GM23338 (cell line): ENCODE results near the gene RGS16.

ENCODE experiments used
- CTCF ChIP-seq, 2 experiments: fragments of 200-600 bp in 1 of 2; sonication (generic) in 1 of 2; conservative IDR thresholded peaks; 2 replicates each; pipeline versions ENCODE4 v1.5.1 to v1.6.1; 2016 to 2017; ENCODE audit warnings: antibody characterized with exemption in 2 of 2, low read depth in 2 of 2, mild to moderate bottlenecking in 2 of 2, moderate library complexity in 1 of 2
- EZH2 ChIP-seq: fragments of 200-600 bp; sonication (generic); IDR thresholded peaks from one replicate; pipeline ENCODE4 v1.8.0; 2017; ENCODE audit warnings: antibody characterized with exemption, mild to moderate bottlenecking, low read depth; ENCODE audit not compliant: unreplicated experiment
- JUNB ChIP-seq: IDR thresholded peaks from one replicate; pipeline ENCODE4 v1.6.1; 2016; ENCODE audit warnings: antibody characterized with exemption; ENCODE audit not compliant: unreplicated experiment
- POLR2AphosphoS5 ChIP-seq: IDR thresholded peaks from 2 replicates; pipeline ENCODE4 v1.6.1; 2016; ENCODE audit warnings: antibody characterized with exemption, low read depth
- REST ChIP-seq: IDR thresholded peaks from one replicate; pipeline ENCODE4 v1.6.1; 2018; ENCODE audit warnings: antibody characterized with exemption; ENCODE audit not compliant: unreplicated experiment
- ZNF462 ChIP-seq: fragments of 250-450 bp; sonication (Bioruptor Pico); IDR thresholded peaks from 2 replicates; pipeline ENCODE4 v1.5.0; 2020; ENCODE audit warnings: mild to moderate bottlenecking, moderate library complexity

GRCh38 chr1:182644886-182645285, 40.7 kb upstream of the RGS16 start:
- TF ChIP-seq POLR2AphosphoS5 (no peak), CTCF (conservative IDR thresholded peaks at IDR 0.05; ENCODE audit: low read depth in 2 of 2) (no peak), REST (no peak), ZNF462 (CRISPR knock-in tag) (no peak), EZH2 (no peak), JUNB (no peak)
